ENCODE data around the gene CHRM3. TPM values are rescaled to one million over a fixed set of nuclear protein-coding genes. Genes with fewer than 3 reads are reported as not detected.

Gene CHRM3
- 0.03 to 0.16 TPM (median 0.06 TPM) in 3 of 5 replicates, not detected in the others for total RNA-seq (2022; extraction: Qiagen RNA extraction)

GRCh38 chr1:239386453-239387303 is at the start of gene CHRM3:
CHRM3 (plus strand) TSS chr1:239386568; CDS start chr1:239907452, 520,884 bp downstream.

Data from A549 treated with Mapracorat at 1 μM for 4 hours (cell line).